Measurements from ENCODE around the gene POU5F1. TPM values are rescaled to one million over a fixed set of nuclear protein-coding genes. Genes with fewer than 3 reads are reported as not detected.
"Not testable (repeated sequence)": the region's sequence is repeated elsewhere in the genome, so short reads cannot be mapped to it uniquely, and the experiment has no call there.

The POU5F1 gene
- total and polyA plus RNA-seq, 4 donors, result 0.22 to 1.2 (median 0.84) TPM

GRCh38 chr6:31169123-31169857, 1.2 kb downstream of the POU5F1 start:
- WGBS (ENCODE audit: insufficient coverage), result 41% methylated on average over 8 of the region's 10 CpGs
- H3K27me3 ChIP-seq (ENCODE audit: control insufficient read depth, insufficient read depth, low read length), result peaks cover 14% of the 10 kb centered on the region
- no peak for DNase-seq (ENCODE audit: low read depth in 4 of 6, low spot score in 6 of 6)
- no peaks in the 10 kb centered on the region for H3K36me3 ChIP-seq (ENCODE audit: control insufficient read depth, insufficient read depth, low read length)
- no peak overlapping the region for H3K4me3 ChIP-seq (ENCODE audit: low read depth, low read length)
- no peak overlapping the region for H3K27ac ChIP-seq (ENCODE audit: low read depth, low read length)
- no peaks in the 10 kb centered on the region for H3K4me1 ChIP-seq (ENCODE audit: control insufficient read depth, insufficient read depth, low read length)
- H3K9me3 ChIP-seq (ENCODE audit: control insufficient read depth, insufficient read depth, low read length), result no peaks in the 10 kb centered on the region

- no peak for DNase-seq (ENCODE audit: low read depth in 4 of 6, low spot score in 6 of 6)
- peaks cover 14% of the 10 kb centered on the region for H3K27me3 ChIP-seq (ENCODE audit: control insufficient read depth, insufficient read depth, low read length)
- no peaks in the 10 kb centered on the region for H3K4me1 ChIP-seq (ENCODE audit: control insufficient read depth, insufficient read depth, low read length)
- no peaks in the 10 kb centered on the region for H3K36me3 ChIP-seq (ENCODE audit: control insufficient read depth, insufficient read depth, low read length)
- 31% methylated on average over 2 of the region's 3 CpGs for WGBS (ENCODE audit: insufficient coverage)
- H3K9me3 ChIP-seq (ENCODE audit: control insufficient read depth, insufficient read depth, low read length), result no peaks in the 10 kb centered on the region
- no peak overlapping the region for H3K27ac ChIP-seq (ENCODE audit: low read depth, low read length)
- H3K4me3 ChIP-seq (ENCODE audit: low read depth, low read length), result no peak overlapping the region
Measured at GRCh38 chr6:31168606-31169005, 1.9 kb downstream of the POU5F1 start.

DNA sequence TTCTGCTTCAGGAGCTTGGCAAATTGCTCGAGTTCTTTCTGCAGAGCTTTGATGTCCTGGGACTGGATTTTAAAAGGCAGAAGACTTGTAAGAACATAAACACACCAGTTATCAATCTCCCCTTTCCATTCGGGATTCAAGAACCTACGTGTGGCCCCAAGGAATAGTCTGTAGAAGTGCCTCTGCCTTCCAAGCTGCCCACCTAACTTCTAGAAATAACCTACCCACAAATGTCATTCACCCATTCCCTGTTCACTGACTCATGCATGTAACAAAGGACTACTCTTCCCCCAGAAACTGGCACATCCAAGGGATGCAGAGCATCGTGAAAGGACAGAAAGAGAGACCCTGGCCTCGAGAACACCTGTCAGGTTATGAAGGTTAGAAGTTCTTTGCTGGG, 4.5 kb downstream of the POU5F1 start:
- no peak for DNase-seq (ENCODE audit: low read depth in 4 of 6, low spot score in 6 of 6)
- 83% methylated on average over 1 of the region's 5 CpGs for WGBS (ENCODE audit: insufficient coverage)

GRCh38 chr6:31165064-31165832, 5.2 kb downstream of the POU5F1 start:
- not testable (repeated sequence) for H3K27ac ChIP-seq (ENCODE audit: low read depth, low read length); H3K4me1 ChIP-seq (ENCODE audit: control insufficient read depth, insufficient read depth, low read length); DNase-seq (ENCODE audit: low read depth in 4 of 6, low spot score in 6 of 6); H3K27me3 ChIP-seq (ENCODE audit: control insufficient read depth, insufficient read depth, low read length); H3K9me3 ChIP-seq (ENCODE audit: control insufficient read depth, insufficient read depth, low read length); H3K4me3 ChIP-seq (ENCODE audit: low read depth, low read length)
- H3K36me3 ChIP-seq (ENCODE audit: control insufficient read depth, insufficient read depth, low read length), result peaks cover 13% of the 10 kb centered on the region
- WGBS (ENCODE audit: insufficient coverage), result 75% methylated on average over 14 of the region's 17 CpGs

More for the DNA sequence above, 4.5 kb downstream of the POU5F1 start:
- no peak overlapping the region for H3K4me3 ChIP-seq (ENCODE audit: low read depth, low read length)
- no peak overlapping the region for H3K27ac ChIP-seq (ENCODE audit: low read depth, low read length)
- peaks cover 5% of the 10 kb centered on the region for H3K4me1 ChIP-seq (ENCODE audit: control insufficient read depth, insufficient read depth, low read length)
- peaks cover 13% of the 10 kb centered on the region for H3K36me3 ChIP-seq (ENCODE audit: control insufficient read depth, insufficient read depth, low read length)
- peaks cover 13% of the 10 kb centered on the region for H3K27me3 ChIP-seq (ENCODE audit: control insufficient read depth, insufficient read depth, low read length)
- H3K9me3 ChIP-seq (ENCODE audit: control insufficient read depth, insufficient read depth, low read length), result no peaks in the 10 kb centered on the region

GRCh38 chr6:31164475-31165063, 5.9 kb downstream of the POU5F1 start:
- H3K27ac ChIP-seq (ENCODE audit: low read depth, low read length); H3K4me3 ChIP-seq (ENCODE audit: low read depth, low read length); H3K4me1 ChIP-seq (ENCODE audit: control insufficient read depth, insufficient read depth, low read length); H3K9me3 ChIP-seq (ENCODE audit: control insufficient read depth, insufficient read depth, low read length); H3K27me3 ChIP-seq (ENCODE audit: control insufficient read depth, insufficient read depth, low read length); DNase-seq (ENCODE audit: low read depth in 4 of 6, low spot score in 6 of 6): not testable (repeated sequence)
- H3K36me3 ChIP-seq (ENCODE audit: control insufficient read depth, insufficient read depth, low read length), result peaks cover 13% of the 10 kb centered on the region
- 93% methylated on average over 3 of the region's 9 CpGs for WGBS (ENCODE audit: insufficient coverage)

DNA sequence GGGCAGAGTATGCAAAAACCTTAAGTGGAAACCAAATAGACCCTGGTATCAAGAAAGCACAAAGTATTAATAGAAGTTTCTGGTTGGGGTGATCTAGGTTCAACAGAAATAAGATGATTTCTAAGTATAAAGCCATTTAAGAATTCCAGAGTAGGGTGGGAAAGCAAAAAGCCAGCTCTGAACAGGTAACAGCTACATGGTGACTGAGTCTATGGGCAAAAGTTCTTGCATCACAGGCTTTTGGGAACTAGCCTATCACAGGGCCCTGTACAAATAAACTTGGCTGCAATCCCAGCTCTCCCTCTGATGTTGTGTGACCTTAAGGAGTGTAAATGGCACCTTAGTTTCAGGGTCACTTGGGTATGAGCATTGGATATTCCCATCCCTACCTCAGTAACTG, 6.6 kb downstream of the POU5F1 start:
- peaks cover 13% of the 10 kb centered on the region for H3K36me3 ChIP-seq (ENCODE audit: control insufficient read depth, insufficient read depth, low read length)

DNA sequence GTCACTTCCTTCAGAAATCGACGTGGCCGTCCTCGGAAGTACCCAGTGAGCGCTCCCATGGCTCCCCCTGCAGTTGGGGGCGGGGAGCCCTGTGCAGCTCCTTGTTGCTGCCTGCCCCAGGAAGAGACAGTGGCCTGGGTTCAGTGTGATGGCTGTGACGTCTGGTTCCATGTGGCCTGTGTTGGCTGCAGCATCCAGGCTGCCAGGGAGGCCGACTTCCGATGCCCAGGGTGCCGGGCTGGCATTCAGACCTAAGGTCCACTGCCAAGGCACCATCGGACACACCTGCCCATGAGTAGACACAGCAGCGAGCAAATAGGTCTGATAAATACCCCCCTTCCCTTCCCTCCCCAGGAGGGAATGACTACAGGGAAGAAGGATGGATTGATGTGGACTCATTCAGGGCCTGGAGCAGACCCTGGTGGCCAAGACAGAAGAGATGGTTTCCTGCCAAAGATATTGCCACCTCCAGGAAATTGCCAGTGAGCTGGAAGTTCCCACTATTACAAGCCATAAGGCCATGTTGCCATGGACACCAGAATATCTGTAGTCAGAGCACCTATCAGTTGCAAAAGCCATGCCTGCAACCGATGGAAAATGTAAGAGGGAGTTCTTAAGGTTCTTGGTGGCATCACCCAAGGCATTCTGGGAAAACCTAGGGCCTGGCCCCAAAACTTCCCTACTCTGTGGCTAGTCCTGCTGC, 7.9 kb downstream of the POU5F1 start:
- no peaks in the 10 kb centered on the region for H3K9me3 ChIP-seq (ENCODE audit: control insufficient read depth, insufficient read depth, low read length)
- DNase-seq (ENCODE audit: low read depth in 4 of 6, low spot score in 6 of 6), result peak in 2 of 6 donors; percentile 13 to 28
- H3K4me3 ChIP-seq (ENCODE audit: low read depth, low read length), result no peak overlapping the region
- 85% methylated on average over 11 of the region's 13 CpGs for WGBS (ENCODE audit: insufficient coverage)
- no peak overlapping the region for H3K27ac ChIP-seq (ENCODE audit: low read depth, low read length)
- no peaks in the 10 kb centered on the region for H3K27me3 ChIP-seq (ENCODE audit: control insufficient read depth, insufficient read depth, low read length)
- H3K4me1 ChIP-seq (ENCODE audit: control insufficient read depth, insufficient read depth, low read length), result peaks cover 18% of the 10 kb centered on the region
- peaks cover 13% of the 10 kb centered on the region for H3K36me3 ChIP-seq (ENCODE audit: control insufficient read depth, insufficient read depth, low read length)

More for the DNA sequence above, 6.6 kb downstream of the POU5F1 start:
- no peak for DNase-seq (ENCODE audit: low read depth in 4 of 6, low spot score in 6 of 6)
- H3K27ac ChIP-seq (ENCODE audit: low read depth, low read length), result no peak overlapping the region
- peaks cover 13% of the 10 kb centered on the region for H3K4me1 ChIP-seq (ENCODE audit: control insufficient read depth, insufficient read depth, low read length)
- H3K4me3 ChIP-seq (ENCODE audit: low read depth, low read length), result no peak overlapping the region
- H3K27me3 ChIP-seq (ENCODE audit: control insufficient read depth, insufficient read depth, low read length), result no peaks in the 10 kb centered on the region
- H3K9me3 ChIP-seq (ENCODE audit: control insufficient read depth, insufficient read depth, low read length), result no peaks in the 10 kb centered on the region

GRCh38 chr6:31161216-31162126, 9.0 kb downstream of the POU5F1 start:
- no peaks in the 10 kb centered on the region for H3K27me3 ChIP-seq (ENCODE audit: control insufficient read depth, insufficient read depth, low read length)
- peaks cover 13% of the 10 kb centered on the region for H3K36me3 ChIP-seq (ENCODE audit: control insufficient read depth, insufficient read depth, low read length)
- no peak overlapping the region for H3K27ac ChIP-seq (ENCODE audit: low read depth, low read length)
- no peaks in the 10 kb centered on the region for H3K9me3 ChIP-seq (ENCODE audit: control insufficient read depth, insufficient read depth, low read length)
- DNase-seq (ENCODE audit: low read depth in 4 of 6, low spot score in 6 of 6), result no peak
- WGBS (ENCODE audit: insufficient coverage), result 92% methylated on average over 19 of the region's 19 CpGs
- peaks cover 22% of the 10 kb centered on the region for H3K4me1 ChIP-seq (ENCODE audit: control insufficient read depth, insufficient read depth, low read length)
- no peak overlapping the region for H3K4me3 ChIP-seq (ENCODE audit: low read depth, low read length)
